Ovary (tissue), 3 donors: ENCODE results near the gene ZNF367.

Experiments
- EP300 ChIP-seq: sonication (generic); formaldehyde crosslinking; IDR thresholded peaks from one replicate; pipeline ENCODE4 v1.6.1; 2017; ENCODE audit warnings: antibody characterized with exemption
- POLR2A ChIP-seq: fragments of 450-650 bp; IDR thresholded peaks from one replicate; pipeline ENCODE4 v1.6.1; 2017; ENCODE audit warnings: antibody characterized with exemption, mild to moderate bottlenecking, moderate library complexity
- TF ChIP-seq, protein P1 (sequence below), 3 donors: fragments of 450-650 bp in 2 of 3; fragments of 200-600 bp in 1 of 3; IDR thresholded peaks; one replicate each; pipeline versions ENCODE4 v1.5.1 to v1.8.0; 2016 to 2022; ENCODE audit warnings: antibody characterized with exemption in 3 of 3, mild to moderate bottlenecking in 1 of 3
- donor health status: DM: no; HTN: no; CAD: no.

DNA sequence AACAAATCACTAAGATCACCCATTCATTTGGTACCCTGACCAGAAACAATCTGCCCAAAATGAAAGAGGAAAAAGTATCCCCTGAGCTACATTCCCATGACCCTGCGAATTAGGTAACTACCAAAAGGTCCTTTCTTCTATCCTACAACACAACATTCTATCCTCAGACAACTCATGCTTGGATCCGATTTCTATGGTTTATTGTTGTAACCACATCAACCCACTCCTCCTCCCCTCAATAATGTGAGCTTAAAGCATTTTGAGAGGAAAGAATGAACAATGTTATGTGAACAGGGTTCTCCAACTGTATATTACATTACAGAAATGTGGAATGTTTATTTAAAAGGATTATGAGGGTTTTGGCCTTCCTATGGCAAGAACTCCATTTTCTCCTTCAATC is 38.7 kb downstream of the ZNF367 start:
- no peak for TF ChIP-seq POLR2A
- TF ChIP-seq, protein P1, sequence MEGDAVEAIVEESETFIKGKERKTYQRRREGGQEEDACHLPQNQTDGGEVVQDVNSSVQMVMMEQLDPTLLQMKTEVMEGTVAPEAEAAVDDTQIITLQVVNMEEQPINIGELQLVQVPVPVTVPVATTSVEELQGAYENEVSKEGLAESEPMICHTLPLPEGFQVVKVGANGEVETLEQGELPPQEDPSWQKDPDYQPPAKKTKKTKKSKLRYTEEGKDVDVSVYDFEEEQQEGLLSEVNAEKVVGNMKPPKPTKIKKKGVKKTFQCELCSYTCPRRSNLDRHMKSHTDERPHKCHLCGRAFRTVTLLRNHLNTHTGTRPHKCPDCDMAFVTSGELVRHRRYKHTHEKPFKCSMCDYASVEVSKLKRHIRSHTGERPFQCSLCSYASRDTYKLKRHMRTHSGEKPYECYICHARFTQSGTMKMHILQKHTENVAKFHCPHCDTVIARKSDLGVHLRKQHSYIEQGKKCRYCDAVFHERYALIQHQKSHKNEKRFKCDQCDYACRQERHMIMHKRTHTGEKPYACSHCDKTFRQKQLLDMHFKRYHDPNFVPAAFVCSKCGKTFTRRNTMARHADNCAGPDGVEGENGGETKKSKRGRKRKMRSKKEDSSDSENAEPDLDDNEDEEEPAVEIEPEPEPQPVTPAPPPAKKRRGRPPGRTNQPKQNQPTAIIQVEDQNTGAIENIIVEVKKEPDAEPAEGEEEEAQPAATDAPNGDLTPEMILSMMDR (IDR thresholded peaks at IDR 0.05) = no peak
- no peak for TF ChIP-seq EP300
